COLO668 (cell line): ENCODE measurements around the gene SLC26A11.
"Not testable (repeated sequence)": the region's sequence is repeated elsewhere in the genome, so short reads cannot be mapped to it uniquely, and the experiment has no call there.

Experiments used
- DNase-seq: peaks from one replicate; lab custom pipeline; 2025; ENCODE audit not compliant: unreplicated experiment; lab: John Stamatoyannopoulos, UW

SLC26A11 gene

DNA sequence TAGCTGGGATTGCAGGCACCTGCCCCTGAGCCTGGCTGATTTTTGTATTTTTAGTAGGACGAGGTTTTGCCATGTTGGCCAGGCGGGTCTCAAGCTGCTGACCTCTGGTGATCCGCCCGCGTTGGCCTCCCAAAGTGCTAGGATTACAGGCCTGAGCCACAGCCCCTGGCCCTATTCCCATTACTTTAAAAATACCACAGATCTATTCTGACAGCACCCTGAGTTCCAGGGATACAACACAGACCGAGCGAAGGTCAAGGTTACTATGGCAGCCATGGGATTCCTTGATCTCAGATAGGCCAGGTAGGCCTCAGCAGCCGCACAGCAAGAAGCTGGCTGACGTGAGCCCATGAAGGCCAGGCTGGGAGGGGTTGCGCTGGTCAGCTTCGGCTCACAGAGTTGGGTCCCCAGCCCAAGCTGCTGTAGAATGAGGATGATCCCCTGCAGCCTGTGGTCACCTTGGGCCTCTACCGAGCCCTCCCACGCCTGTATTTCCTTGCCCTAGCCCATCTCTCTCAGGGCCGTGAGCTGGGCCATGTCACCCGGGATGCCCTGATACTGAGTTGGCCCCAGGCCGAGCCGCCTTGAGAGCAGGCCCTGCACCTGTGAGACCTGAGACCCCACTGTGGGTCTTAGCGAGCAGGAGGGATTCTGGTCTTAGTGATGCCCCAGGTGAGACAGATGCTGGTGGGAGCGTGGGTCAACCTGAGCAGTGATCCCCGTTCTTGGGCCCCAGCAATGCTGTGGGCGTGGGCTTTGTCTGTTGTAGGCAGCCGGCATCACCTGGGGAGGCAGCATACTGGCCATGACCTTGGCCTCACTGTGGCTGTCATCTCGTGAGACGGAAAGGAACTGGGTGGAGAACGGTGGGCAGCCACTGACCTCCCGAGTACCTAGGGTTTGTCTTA lies 23.6 kb downstream of the SLC26A11 start:
- DNase-seq, result no peak

DNA sequence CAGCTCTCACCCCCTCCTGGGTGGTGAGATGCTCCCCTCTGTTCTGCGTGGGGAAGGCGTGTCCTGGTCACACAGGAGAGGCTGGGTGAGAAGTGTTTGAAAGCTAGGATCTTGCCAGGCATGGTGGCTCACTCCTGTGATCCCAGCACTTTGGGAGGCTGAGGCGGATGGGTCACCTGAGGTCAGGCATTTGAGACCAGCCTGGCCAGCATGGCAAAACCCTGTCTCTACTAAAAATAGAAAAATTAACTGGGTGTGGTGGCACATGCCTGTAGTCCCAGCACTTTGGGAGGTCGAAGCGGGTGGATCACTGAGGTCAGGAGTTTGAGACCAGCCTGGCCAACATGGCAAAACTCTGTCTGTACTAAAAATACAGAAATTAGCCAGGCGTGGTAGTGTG lies 24.2 kb downstream of the SLC26A11 start:
- not testable (repeated sequence) for DNase-seq

- DNase-seq, result no peak
These were observed 24.8 kb downstream of the SLC26A11 start for GRCh38 chr17:80244871-80245509.

- no peak for DNase-seq
These were observed 25.5 kb downstream of the SLC26A11 start for GRCh38 chr17:80245566-80246265.

DNA sequence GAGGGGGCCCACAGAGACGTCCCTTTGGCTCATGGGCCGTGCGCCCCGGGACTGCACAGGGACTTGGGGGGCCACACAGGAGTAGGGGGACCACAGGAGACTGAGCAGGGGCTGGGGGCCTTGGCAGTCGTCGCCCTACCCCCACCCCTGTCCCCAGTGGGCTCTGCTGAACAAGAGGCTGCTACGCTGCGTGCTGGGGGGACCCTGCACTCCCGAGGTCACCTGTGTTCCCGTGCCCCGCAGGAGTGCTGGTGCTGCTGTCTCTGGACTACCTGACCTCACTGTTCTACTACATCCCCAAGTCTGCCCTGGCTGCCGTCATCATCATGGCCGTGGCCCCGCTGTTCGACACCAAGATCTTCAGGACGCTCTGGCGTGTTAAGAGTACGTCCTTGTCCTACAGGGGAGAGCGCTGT lies 26.0 kb downstream of the SLC26A11 start:
- DNase-seq, result no peak

DNA sequence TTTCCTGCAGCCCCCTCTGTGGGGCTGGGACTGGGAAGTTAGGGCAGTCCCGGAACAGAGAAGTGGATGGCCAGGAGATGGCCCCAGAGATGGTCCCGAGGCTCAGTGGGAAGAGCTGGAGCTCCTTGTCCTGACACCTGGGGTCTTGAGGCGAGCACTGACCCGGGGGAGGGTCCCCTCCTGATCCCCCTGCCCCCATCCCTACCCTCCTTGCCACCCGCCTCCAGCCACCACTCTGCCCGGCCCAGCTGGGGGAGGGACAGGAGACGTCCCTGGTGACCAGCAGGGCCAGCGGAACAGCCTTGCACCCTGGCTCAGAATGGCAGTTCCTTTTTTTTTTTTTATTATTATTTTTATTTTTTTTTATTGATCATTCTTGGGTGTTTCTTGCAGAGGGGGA lies 26.5 kb downstream of the SLC26A11 start:
- no peak for DNase-seq

DNA sequence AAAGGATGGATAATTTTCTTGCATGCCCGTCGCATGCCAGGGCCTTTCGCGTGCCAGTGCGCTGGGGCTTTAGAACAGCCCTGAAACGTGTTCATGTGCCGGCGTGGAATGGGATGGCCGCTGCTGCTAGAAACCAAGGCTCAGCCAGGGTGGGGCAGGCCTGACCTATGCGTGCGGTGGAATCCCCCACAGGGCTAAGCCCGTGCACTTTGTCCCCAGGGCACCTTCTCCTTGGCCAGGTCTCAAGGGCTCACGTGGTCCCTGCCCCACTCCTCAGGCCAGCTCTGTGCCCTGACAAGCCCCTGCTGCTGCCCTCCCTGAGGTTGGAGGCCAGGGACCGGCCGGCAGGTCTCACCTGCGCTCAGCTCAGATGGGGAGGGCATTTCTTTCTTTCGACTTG lies 27.3 kb downstream of the SLC26A11 start:
- no peak for DNase-seq

- DNase-seq, result no peak
These were observed 28.0 kb downstream of the SLC26A11 start for GRCh38 chr17:80248001-80248893.

DNA sequence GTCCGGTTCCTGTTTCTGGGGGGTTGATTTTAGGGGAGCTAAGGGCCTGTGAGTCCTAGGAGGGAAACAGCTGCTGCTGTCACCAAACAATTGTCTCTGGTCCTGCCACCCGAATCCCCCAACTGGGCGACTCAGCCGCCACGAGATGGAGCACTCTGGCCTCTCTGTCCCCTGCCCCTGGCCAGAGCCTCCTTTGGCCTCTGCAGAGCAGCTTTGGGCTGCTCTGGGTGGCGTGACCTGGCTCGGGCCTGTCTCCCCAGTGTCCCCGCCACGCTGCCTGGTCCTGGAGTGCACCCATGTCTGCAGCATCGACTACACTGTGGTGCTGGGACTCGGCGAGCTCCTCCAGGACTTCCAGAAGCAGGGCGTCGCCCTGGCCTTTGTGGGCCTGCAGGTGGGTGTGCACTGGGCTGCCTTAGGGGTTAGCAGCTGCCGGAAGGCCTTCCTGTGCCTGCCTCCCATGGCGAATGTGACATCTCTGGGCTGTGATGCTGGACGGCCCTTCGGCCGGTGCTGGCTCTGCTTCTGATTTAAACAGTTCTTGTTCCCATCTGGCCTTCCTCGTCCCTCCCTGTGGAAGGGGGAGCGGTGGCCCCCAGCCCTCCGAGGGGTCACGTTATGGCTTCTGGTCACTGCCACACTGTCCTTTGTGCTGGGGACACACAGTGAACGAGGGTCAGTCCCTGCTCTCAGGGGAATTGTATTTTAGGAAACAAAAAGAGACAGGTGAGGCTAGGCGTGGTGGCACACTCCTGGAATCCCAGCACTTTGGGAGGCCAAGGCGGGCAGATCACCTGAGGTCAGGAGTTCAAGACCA lies 28.9 kb downstream of the SLC26A11 start:
- peak; percentile 9 for DNase-seq

GRCh38 chr17:80251966-80252365 lies 31.7 kb downstream of the SLC26A11 start:
- no peak for DNase-seq

DNA sequence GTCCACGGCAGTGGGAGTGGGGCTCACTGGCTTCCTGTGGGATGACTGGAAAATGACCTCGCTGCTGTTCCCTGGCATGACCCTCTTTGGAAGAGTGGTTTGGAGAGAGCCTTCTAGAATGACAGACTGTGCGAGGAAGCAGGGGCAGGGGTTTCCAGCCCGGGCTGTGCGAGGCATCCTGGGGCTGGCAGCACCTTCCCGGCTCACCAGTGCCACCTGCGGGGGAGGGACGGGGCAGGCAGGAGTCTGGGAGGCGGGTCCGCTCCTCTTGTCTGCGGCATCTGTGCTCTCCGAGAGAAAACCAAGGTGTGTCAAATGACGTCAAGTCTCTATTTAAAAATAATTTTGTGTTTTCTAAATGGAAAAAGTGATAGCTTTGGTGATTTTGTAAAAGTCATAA lies 32.6 kb downstream of the SLC26A11 start:
- peak; percentile 72 for DNase-seq

DNA sequence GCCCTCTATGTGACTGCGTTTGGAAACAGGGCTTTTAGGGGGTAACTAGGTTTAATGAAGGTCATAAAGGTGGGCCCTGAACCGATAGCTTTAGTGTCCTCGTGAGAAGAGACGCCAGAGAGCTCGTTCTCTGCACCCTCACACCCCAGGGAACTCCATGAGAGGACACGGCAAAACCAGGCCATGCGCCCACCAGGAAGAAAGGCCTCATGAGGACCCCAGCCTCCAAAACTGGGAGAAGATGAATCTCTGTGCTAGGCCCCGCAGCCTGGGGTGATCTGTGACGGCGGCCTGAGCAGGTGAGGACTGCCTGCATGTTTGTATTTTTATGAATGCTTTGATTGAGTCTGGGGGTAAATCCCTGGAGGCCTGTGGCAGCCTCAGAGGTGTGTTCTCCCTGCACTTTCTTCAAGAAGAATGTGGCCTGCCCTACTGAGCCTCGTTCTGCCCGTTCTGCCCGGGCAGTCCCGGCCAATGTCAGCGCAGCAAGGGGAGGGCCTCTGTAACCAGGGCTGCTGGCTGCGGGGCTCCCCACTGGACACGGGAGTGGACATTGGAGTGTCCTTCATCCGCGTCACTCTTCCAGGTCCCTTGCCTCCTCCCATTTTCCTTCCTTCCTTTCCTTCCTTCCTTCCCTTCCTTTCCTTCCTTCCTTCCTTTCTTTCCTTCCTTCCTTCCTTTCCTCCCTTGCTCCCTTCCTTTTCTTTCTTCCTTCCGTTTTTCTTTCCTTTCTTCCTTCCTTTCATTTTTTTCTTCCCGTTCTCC lies 33.6 kb downstream of the SLC26A11 start:
- DNase-seq, result no peak

DNA sequence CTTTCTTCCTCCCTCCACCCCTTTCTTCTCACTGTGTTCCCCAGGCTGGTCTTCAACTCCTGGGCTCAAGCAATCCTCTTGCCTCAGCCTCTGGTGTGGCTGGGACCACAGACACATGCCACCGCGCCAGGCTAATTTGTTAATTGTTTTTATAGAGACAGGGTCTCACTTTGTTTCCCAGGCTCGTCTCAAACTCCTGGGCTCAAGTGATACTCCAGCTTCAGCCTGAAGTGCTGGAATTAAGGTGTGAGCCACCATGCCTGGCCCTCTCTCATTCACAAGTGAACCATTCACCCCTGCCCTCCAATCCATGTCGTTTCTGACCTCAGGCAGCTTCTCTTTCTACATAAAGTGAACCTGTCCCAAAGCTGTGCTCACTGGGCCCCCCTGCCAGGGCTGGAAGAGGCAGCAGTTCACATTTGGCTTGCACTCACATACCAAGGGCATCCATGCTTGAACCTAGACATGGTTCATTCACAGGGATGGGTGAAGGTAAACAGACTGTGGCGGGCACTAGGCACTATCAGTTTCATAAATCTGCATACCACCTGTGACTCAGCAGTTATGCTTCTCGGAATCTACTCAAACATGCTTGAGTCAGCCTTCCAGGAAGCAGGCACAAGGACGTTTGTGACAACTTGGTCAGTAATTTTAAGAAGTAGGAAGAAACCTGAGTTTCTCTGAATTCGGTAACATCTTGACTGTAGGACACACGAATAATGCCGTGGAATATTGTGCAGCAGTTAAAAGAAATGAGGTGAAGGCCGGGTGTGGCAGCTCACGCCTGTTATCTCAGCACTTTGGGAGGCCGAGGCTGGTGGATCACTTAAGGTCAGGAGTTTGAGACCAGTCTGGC lies 34.4 kb downstream of the SLC26A11 start:
- DNase-seq, result peak; percentile 54

DNA sequence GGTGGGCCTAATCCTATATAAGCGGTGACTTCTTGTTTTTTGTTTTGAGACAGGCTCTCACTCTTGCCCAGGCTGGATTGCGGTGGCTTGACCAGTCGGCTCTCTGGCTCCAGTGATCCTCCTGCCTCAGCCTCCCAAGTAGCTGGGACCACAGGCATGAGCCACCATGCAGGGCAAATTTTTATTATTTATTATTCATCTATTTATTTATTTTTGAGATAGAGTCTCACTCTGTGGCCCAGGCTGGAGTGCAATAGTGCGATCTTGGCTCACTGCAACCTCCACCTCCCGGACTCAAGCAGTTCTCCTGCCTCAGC lies 35.8 kb downstream of the SLC26A11 start:
- no peak for DNase-seq

- DNase-seq, result no peak
These were observed 37.5 kb downstream of the SLC26A11 start for GRCh38 chr17:80257716-80258213.

DNA sequence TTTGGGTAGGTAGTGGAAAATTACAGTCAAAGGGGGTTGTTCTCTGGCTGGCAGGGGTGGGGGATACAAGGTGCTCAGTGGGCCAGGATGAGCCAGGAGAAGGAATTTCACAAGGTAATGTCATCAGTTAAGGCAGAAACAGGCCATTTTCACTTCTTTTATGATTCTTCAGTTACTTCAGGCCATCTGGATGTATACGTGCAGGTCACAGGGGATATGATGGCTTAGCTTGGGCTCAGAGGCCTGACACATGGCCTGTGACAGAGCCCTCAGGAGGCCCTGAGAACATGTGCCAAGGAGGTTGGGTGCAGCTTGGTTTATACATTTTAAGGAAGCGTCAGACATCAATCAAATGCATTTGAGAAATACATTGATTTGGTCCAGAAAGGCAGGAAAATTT lies 38.1 kb downstream of the SLC26A11 start:
- not testable (repeated sequence) for DNase-seq

DNA sequence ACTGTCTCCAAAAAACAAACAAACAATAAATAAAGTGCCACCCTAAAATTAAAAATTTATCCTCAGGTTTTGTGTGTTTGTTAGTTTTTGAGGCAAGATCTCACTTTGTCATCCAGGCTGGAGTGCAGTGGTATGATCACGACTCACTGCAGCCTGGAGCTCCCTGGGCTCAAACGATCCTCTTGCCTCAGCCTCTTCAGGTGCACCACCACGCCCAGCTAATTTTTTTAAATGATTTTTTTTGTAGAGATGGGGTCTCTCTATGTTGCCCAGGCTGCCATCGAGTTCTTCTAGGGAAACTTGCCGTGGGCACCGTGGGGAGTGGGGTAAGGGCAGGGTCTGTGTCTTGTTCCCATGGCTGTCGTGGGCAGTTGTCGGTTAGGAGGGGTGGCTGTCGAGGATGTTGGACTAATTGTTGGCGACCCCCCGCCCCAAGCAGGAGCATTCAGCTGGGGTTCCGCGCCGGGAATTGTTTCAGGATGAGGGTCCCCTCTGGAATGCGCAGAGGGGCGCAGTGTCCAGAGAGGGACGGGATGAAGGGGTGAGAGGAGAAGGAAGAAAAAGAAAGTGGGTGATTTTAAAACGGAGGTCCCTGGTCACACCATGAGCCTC lies 39.3 kb downstream of the SLC26A11 start:
- no peak for DNase-seq

DNA sequence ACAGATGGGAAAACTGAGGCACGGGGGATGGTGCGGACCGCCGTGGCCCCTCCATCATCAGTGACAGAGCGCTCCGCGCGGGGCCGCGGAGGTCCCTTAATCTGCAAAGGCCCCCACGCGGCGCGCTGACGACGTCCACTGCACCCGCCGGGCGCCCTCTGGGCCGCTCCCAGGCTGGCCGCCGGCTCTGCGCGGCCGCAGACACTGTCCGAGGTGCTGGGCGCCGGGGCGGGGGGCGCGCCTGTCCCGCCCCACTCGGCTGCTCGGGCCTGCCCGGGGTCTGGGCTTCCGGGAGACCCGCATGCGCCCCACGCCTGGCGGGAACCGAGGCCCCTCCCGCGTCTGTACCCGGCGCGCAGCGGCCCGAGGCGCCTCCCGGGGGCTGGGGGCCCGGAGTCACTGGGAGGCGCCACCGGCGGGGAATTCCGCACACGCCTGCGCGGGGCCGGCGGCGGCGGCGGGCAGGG lies 39.9 kb downstream of the SLC26A11 start:
- DNase-seq, result peak; percentile 76
